ENCODE measurements around the gene PDE1A.
"Not testable (repeated sequence)": the region's sequence is repeated elsewhere in the genome, so short reads cannot be mapped to it uniquely, and the experiment has no call there.

The PDE1A gene

GRCh38 chr2:182426082-182426917 is 536 bp downstream of the PDE1A start:
- no peak overlapping the region for H3K27ac Mint-ChIP-seq
- H3K27me3 Mint-ChIP-seq (ENCODE audit: low read depth) = no peaks in the 10 kb centered on the region
- H3K4me3 Mint-ChIP-seq = no peak overlapping the region
- no peaks in the 10 kb centered on the region for H3K36me3 Mint-ChIP-seq (ENCODE audit: low read depth)
- H3K4me1 Mint-ChIP-seq (ENCODE audit: low read depth) = no peaks in the 10 kb centered on the region
- H3K9me3 Mint-ChIP-seq = peaks cover 4% of the 10 kb centered on the region

DNA sequence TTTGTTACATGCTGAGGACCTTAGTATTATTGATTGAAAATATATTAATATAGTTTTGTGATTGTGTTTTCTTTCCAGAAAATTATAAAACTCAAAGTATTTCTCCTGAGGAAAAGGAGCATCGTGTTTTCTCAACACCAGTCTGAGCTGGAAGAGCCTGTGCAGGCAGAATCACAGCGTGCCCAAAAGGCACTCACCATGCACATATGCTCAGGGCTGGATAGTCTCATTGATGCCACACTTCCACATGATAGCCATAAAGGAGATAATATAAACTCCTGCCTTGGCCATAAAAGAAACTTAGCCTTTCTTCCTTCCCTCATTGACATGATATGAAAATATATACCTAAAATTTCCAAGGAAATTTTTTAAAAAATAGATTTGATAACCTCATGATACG is 4.0 kb downstream of the PDE1A start:
- Mint-ChIP-seq H3K9me3 (no peaks in the 10 kb centered on the region), H3K4me3 (no peak overlapping the region), H3K27ac (no peak overlapping the region), H3K36me3 (ENCODE audit: low read depth) (no peaks in the 10 kb centered on the region), H3K27me3 (ENCODE audit: low read depth) (no peaks in the 10 kb centered on the region), H3K4me1 (ENCODE audit: low read depth) (no peaks in the 10 kb centered on the region)

- no peaks in the 10 kb centered on the region for H3K9me3 Mint-ChIP-seq
- H3K27me3 Mint-ChIP-seq (ENCODE audit: low read depth) = no peaks in the 10 kb centered on the region
- no peaks in the 10 kb centered on the region for H3K4me1 Mint-ChIP-seq (ENCODE audit: low read depth)
- H3K36me3 Mint-ChIP-seq (ENCODE audit: low read depth) = no peaks in the 10 kb centered on the region
- H3K4me3 Mint-ChIP-seq = no peak overlapping the region
- no peak overlapping the region for H3K27ac Mint-ChIP-seq
Observed at GRCh38 chr2:182420669-182421068, 6.2 kb downstream of the PDE1A start.

DNA sequence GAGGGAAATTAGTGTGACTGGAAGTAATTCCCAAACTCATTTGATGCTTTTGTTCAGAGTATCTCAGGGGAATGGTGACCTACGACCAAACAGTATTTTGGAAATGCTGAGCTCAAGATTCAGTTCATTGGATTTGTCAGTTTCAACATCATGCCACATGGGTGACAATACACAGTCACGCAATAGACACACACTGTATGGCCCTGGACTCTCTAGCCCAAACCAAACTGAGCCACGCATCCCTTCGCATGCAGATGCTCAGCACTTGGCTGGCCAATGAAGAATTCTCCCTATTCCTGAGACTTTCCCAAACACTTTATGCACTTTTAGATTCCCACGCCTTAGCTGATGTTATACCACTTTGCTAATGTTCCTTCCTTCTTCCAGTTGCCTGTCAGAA is 10.0 kb downstream of the PDE1A start:
- no peaks in the 10 kb centered on the region for H3K36me3 Mint-ChIP-seq (ENCODE audit: low read depth)
- H3K4me1 Mint-ChIP-seq (ENCODE audit: low read depth) = no peaks in the 10 kb centered on the region
- H3K4me3 Mint-ChIP-seq = no peak overlapping the region
- H3K9me3 Mint-ChIP-seq = no peaks in the 10 kb centered on the region
- no peaks in the 10 kb centered on the region for H3K27me3 Mint-ChIP-seq (ENCODE audit: low read depth)
- H3K27ac Mint-ChIP-seq = no peak overlapping the region

- Mint-ChIP-seq H3K27ac (no peak overlapping the region), H3K27me3 (ENCODE audit: low read depth) (no peaks in the 10 kb centered on the region), H3K36me3 (ENCODE audit: low read depth) (no peaks in the 10 kb centered on the region), H3K9me3 (no peaks in the 10 kb centered on the region), H3K4me3 (no peak overlapping the region), H3K4me1 (ENCODE audit: low read depth) (no peaks in the 10 kb centered on the region)
Observed at GRCh38 chr2:182416191-182416590, 10.6 kb downstream of the PDE1A start.

GRCh38 chr2:182415771-182416170 is 11.1 kb downstream of the PDE1A start:
- Mint-ChIP-seq H3K36me3 (ENCODE audit: low read depth) (no peaks in the 10 kb centered on the region), H3K9me3 (no peaks in the 10 kb centered on the region), H3K4me3 (no peak overlapping the region), H3K27me3 (ENCODE audit: low read depth) (no peaks in the 10 kb centered on the region), H3K4me1 (ENCODE audit: low read depth) (no peaks in the 10 kb centered on the region), H3K27ac (no peak overlapping the region)

GRCh38 chr2:182412858-182413257 is 14.0 kb downstream of the PDE1A start:
- H3K27me3 Mint-ChIP-seq (ENCODE audit: low read depth) = no peaks in the 10 kb centered on the region
- H3K4me3 Mint-ChIP-seq = no peak overlapping the region

GRCh38 chr2:182410120-182410519 is 16.7 kb downstream of the PDE1A start:
- Mint-ChIP-seq H3K27ac (no peak overlapping the region), H3K36me3 (ENCODE audit: low read depth) (no peaks in the 10 kb centered on the region), H3K4me1 (ENCODE audit: low read depth) (no peaks in the 10 kb centered on the region), H3K4me3 (no peak overlapping the region), H3K27me3 (ENCODE audit: low read depth) (no peaks in the 10 kb centered on the region), H3K9me3 (no peaks in the 10 kb centered on the region)

More at GRCh38 chr2:182412858-182413257, 14.0 kb downstream of the PDE1A start:
- Mint-ChIP-seq H3K9me3 (no peaks in the 10 kb centered on the region), H3K36me3 (ENCODE audit: low read depth) (no peaks in the 10 kb centered on the region), H3K27ac (no peak overlapping the region), H3K4me1 (ENCODE audit: low read depth) (no peaks in the 10 kb centered on the region)

DNA sequence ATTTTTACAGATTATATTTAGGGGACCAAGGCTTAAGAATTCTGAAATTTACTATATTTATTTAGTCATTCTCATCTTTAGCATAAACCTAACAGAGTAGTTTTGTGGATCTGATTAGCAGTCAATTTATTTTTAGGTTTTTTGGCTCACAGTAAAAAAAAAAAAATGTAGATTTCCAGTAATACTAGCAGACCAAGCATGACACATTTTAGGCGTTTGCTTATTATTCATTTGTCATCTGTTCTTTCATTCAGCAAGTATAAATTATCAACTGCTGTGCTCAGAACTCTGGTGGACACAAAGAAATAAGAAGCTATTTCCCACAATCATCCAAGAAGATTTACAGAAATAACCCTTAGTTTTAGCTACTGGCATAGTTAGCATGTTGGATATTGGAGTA is 20.6 kb downstream of the PDE1A start:
- no peaks in the 10 kb centered on the region for H3K36me3 Mint-ChIP-seq (ENCODE audit: low read depth)
- H3K9me3 Mint-ChIP-seq = no peaks in the 10 kb centered on the region
- no peak overlapping the region for H3K4me3 Mint-ChIP-seq
- no peak overlapping the region for H3K27ac Mint-ChIP-seq
- H3K4me1 Mint-ChIP-seq (ENCODE audit: low read depth) = no peaks in the 10 kb centered on the region
- no peaks in the 10 kb centered on the region for H3K27me3 Mint-ChIP-seq (ENCODE audit: low read depth)

DNA sequence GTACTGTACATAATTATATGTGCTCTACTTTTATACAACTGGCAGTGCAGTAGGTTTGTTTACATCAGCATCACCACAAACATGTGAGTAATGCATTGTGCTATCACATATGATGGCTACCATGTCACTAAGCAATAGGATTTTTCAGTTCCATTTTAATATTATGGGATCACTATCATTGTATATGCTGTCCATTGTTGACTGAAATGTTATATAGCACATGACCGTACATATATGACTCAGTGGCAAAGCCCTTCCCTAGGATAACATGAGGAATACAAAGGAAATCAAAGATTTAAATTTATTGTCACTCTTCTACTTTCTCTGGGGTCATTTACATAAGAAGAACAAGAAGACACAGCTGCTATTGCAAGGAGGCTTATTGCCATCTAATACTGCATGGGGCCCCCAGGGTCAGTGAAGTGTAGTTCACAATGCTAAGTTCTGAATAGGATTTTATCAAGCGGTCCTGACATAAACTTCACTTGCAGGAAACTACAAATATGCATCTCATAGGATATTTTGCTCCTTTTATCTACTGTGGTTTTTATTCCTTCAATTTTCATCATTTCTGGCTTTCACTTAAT is 21.8 kb downstream of the PDE1A start:
- Mint-ChIP-seq H3K27ac (no peak overlapping the region), H3K27me3 (ENCODE audit: low read depth) (no peaks in the 10 kb centered on the region), H3K4me1 (ENCODE audit: low read depth) (no peaks in the 10 kb centered on the region), H3K4me3 (no peak overlapping the region), H3K9me3 (no peaks in the 10 kb centered on the region), H3K36me3 (ENCODE audit: low read depth) (no peaks in the 10 kb centered on the region)

GRCh38 chr2:182404092-182404491 is 22.7 kb downstream of the PDE1A start:
- Mint-ChIP-seq H3K4me3 (no peak overlapping the region), H3K9me3 (no peaks in the 10 kb centered on the region), H3K36me3 (ENCODE audit: low read depth) (no peaks in the 10 kb centered on the region), H3K27ac (no peak overlapping the region), H3K4me1 (ENCODE audit: low read depth) (no peaks in the 10 kb centered on the region), H3K27me3 (ENCODE audit: low read depth) (no peaks in the 10 kb centered on the region)

DNA sequence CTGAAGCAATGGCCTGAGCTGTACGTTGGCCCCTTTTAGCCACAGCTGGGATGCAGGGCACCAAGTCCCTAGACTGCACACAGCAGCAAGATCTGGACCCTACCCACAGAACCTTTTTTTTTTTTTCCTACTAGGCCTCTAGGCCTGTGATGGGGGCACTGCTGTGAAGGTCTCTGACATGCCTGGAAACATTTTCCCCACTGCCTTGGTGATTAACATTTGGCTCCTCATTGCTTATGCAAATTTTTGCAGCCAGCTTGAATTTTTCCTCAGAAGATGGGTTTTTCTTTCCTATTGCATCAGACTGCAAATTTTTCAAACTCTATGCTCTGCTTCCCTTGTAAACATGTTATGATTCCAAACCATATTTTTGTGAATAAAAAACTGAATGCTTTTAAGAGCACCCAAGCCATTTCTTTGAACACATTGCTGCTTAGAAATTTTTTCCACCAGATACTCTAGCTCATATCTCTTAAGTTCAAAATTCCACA is 33.5 kb downstream of the PDE1A start:
- H3K9me3 Mint-ChIP-seq = no peaks in the 10 kb centered on the region
- H3K27ac Mint-ChIP-seq = no peak overlapping the region
- no peaks in the 10 kb centered on the region for H3K4me1 Mint-ChIP-seq (ENCODE audit: low read depth)
- H3K27me3 Mint-ChIP-seq (ENCODE audit: low read depth) = no peaks in the 10 kb centered on the region
- no peak overlapping the region for H3K4me3 Mint-ChIP-seq
- no peaks in the 10 kb centered on the region for H3K36me3 Mint-ChIP-seq (ENCODE audit: low read depth)

GRCh38 chr2:182391443-182391842 is 35.4 kb downstream of the PDE1A start:
- H3K27me3 Mint-ChIP-seq (ENCODE audit: low read depth) = no peaks in the 10 kb centered on the region
- H3K36me3 Mint-ChIP-seq (ENCODE audit: low read depth) = no peaks in the 10 kb centered on the region
- no peaks in the 10 kb centered on the region for H3K9me3 Mint-ChIP-seq
- no peak overlapping the region for H3K4me3 Mint-ChIP-seq
- no peak overlapping the region for H3K27ac Mint-ChIP-seq
- H3K4me1 Mint-ChIP-seq (ENCODE audit: low read depth) = no peaks in the 10 kb centered on the region

DNA sequence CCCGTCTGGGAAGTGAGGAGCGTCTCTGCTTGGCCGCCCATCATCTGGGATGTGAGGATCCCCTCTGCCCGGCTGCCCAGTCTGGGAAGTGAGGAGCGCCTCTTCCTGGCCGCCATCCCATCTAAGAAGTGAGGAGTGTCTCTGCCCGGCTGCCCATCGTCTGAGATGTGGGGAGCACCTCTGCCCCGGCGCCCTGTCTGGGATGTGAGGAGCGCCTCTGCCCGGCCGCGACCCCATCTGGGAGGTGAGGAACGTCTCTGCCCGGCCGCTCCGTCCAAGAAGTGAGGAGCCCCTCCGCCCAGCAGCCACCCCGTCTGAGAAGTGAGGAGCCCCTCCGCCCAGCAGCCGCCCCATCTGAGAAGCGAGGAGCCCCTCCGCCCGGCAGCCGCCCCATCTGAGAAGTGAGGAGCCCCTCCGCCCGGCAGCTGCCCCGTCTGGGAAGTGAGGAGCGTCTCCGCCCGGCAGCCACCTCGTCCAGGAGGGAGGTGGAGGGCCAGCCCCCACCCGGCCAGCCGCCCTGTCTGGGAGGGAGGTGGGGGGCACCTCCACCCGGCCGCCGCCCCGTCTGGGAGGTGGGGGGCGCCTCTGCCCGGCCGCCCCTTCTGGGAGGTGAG is 40.5 kb downstream of the PDE1A start:
- H3K27ac Mint-ChIP-seq; H3K4me1 Mint-ChIP-seq (ENCODE audit: low read depth); H3K4me3 Mint-ChIP-seq; H3K27me3 Mint-ChIP-seq (ENCODE audit: low read depth); H3K9me3 Mint-ChIP-seq; H3K36me3 Mint-ChIP-seq (ENCODE audit: low read depth): not testable (repeated sequence)

- H3K27ac Mint-ChIP-seq = no peak overlapping the region
- H3K27me3 Mint-ChIP-seq (ENCODE audit: low read depth) = no peaks in the 10 kb centered on the region
- H3K9me3 Mint-ChIP-seq = peaks cover 8% of the 10 kb centered on the region
- H3K36me3 Mint-ChIP-seq (ENCODE audit: low read depth) = no peaks in the 10 kb centered on the region
- no peak overlapping the region for H3K4me3 Mint-ChIP-seq
- no peaks in the 10 kb centered on the region for H3K4me1 Mint-ChIP-seq (ENCODE audit: low read depth)
Observed at GRCh38 chr2:182384860-182385259, 42.0 kb downstream of the PDE1A start.

Data from T-helper 1 cell treated with Interleukin-12 subunit alpha and Interleukin-12 subunit beta and Interleukin-4 antibody, amounts not matched to agents 30 μg/mL and 1 μg/mL, for 36 hours (primary cell).